ENCODE results near the gene CCPG1.
"Not testable (repeated sequence)": the region's sequence is repeated elsewhere in the genome, so short reads cannot be mapped to it uniquely, and the experiment has no call there.

The CCPG1 gene

GRCh38 chr15:55407498-55408011 is 604 bp downstream of the CCPG1 start:
- DNase-seq (ENCODE audit: insufficient read length): no peak
- TF ChIP-seq TAF1 (IDR thresholded peaks at IDR 0.05; ENCODE audit: borderline replicate concordance, low read depth, low read length) (no peak), POLR2A (IDR thresholded peaks at IDR 0.05; ENCODE audit: low read depth, low read length) (no peak)
- no peak for FAIRE-seq

DNA sequence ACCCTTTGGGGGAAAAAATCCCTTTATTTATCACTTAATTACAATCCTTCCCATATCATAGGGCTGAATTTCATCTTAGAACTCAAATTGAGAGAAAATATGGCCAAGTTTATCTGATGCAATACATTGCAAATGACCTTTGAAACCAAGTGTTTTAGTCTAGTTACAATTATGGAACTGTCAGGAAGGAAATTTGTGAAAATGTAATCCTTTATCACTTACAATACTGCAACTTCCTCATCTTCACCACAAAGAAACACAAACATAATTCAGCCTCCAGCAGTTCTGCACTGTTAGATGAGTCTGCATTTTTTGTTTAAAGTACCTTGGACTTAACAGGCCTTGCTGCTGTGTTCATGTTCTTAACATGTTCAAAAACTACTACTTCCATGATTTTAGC is 4.6 kb downstream of the CCPG1 start:
- TF ChIP-seq POLR2AphosphoS5 (IDR thresholded peaks at IDR 0.05; ENCODE audit: low read depth, low read length) (no peak), POLR2A (IDR thresholded peaks at IDR 0.05; ENCODE audit: low read depth, low read length) (no peak), TAF1 (IDR thresholded peaks at IDR 0.05; ENCODE audit: borderline replicate concordance, low read depth, low read length) (no peak)
- no peak for FAIRE-seq
- DNase-seq (ENCODE audit: insufficient read length): no peak

DNA sequence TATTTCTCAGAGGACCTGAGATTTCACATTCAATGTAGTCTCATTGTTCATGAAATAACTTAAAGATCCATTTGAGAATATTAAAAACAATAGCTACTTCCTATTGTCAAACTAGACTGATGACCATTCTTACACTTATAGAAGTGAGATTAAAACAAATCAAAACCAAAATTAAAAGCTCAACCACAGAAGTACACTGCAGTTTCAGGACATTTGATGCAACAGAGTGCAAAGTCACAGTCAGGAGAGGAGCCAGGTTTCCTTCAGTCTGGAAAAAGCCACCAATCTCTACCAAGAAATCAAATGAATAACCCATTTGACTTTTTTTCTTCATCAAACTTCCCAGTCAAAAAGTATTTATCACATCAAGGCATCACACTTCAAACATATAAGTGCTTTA is 5.5 kb downstream of the CCPG1 start:
- TF ChIP-seq POLR2AphosphoS5 (IDR thresholded peaks at IDR 0.05; ENCODE audit: low read depth, low read length): no peak
- TF ChIP-seq TAF1 (IDR thresholded peaks at IDR 0.05; ENCODE audit: borderline replicate concordance, low read depth, low read length): no peak
- TF ChIP-seq POLR2A (IDR thresholded peaks at IDR 0.05; ENCODE audit: low read depth, low read length): no peak
- no peak for DNase-seq (ENCODE audit: insufficient read length)
- no peak for FAIRE-seq

GRCh38 chr15:55401786-55402246 is 6.3 kb downstream of the CCPG1 start:
- no peak for DNase-seq (ENCODE audit: insufficient read length)
- no peak for FAIRE-seq
- TF ChIP-seq POLR2AphosphoS5 (IDR thresholded peaks at IDR 0.05; ENCODE audit: low read depth, low read length) (no peak), TAF1 (IDR thresholded peaks at IDR 0.05; ENCODE audit: borderline replicate concordance, low read depth, low read length) (no peak), POLR2A (IDR thresholded peaks at IDR 0.05; ENCODE audit: low read depth, low read length) (no peak)

DNA sequence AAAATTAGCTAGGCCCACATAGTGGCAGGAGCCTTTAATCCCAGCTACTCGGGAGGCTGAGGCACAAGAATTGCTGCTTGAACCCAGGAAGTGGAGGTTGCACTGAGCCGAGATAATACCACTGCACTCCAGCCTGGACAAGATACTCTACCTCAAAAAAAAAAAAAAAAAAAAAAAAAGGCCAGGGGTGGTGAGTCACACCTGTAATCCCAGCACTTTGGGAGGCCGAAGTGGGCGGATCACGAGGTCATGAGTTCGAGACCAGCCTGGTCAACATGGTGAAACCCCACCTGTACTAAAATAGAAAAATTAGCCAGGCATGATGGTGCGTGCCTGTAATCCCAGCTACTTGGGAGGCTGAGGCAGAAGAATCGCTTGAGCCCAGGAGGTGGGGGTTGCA is 8.1 kb downstream of the CCPG1 start:
- DNase-seq (ENCODE audit: insufficient read length); FAIRE-seq: not testable (repeated sequence)

DNA sequence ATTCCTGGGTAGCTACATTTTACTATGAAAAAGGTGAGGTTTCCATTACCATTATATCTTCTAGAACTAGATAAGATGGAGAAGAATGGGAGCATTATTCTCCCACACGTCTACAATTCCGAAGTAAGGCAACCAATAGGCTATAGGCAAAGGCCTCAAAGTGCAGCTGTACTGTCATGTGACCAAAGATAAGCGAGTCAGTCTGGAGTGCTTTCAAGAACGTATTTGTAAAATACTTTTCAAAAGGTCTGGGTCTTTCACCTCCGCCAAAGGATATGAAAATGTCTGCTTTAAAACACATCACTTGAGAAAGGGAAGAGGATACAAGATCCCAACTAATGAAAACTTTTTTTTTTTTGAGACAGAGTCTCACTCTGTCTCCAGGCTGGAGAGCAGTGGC is 9.9 kb downstream of the CCPG1 start:
- TF ChIP-seq POLR2AphosphoS5 (IDR thresholded peaks at IDR 0.05; ENCODE audit: low read depth, low read length): no peak
- TF ChIP-seq TAF1 (IDR thresholded peaks at IDR 0.05; ENCODE audit: borderline replicate concordance, low read depth, low read length): no peak
- no peak for TF ChIP-seq POLR2A (IDR thresholded peaks at IDR 0.05; ENCODE audit: low read depth, low read length)
- FAIRE-seq: no peak
- no peak for DNase-seq (ENCODE audit: insufficient read length)

GRCh38 chr15:55394694-55395093 is 13.5 kb downstream of the CCPG1 start:
- TF ChIP-seq POLR2AphosphoS5 (IDR thresholded peaks at IDR 0.05; ENCODE audit: low read depth, low read length) (no peak), TAF1 (IDR thresholded peaks at IDR 0.05; ENCODE audit: borderline replicate concordance, low read depth, low read length) (no peak), POLR2A (IDR thresholded peaks at IDR 0.05; ENCODE audit: low read depth, low read length) (no peak)
- no peak for FAIRE-seq
- no peak for DNase-seq (ENCODE audit: insufficient read length)

GRCh38 chr15:55389264-55389607 is 18.9 kb downstream of the CCPG1 start:
- FAIRE-seq: no peak
- TF ChIP-seq TAF1 (IDR thresholded peaks at IDR 0.05; ENCODE audit: borderline replicate concordance, low read depth, low read length) (no peak), POLR2A (IDR thresholded peaks at IDR 0.05; ENCODE audit: low read depth, low read length) (no peak), POLR2AphosphoS5 (IDR thresholded peaks at IDR 0.05; ENCODE audit: low read depth, low read length) (no peak)
- DNase-seq (ENCODE audit: insufficient read length): no peak

DNA sequence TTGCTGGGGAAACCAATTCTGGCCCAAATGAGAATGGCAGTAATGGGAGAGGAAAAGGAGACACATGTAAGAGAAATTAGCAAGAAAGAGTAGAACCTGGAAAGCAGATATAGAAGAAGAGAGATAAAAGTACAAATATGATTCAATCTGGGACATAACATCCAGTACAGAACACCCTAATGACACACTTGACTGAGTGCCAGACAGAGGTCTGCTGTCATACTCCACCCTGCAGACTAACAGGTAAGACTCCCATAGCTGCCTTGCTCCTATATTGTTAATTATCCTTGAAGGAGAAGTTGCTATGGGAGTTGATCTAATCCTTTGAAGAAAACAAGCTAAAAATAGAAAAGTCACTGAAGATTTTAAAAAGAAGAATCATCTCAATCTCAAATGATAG is 21.1 kb downstream of the CCPG1 start:
- TF ChIP-seq POLR2AphosphoS5 (IDR thresholded peaks at IDR 0.05; ENCODE audit: low read depth, low read length): no peak
- TF ChIP-seq POLR2A (IDR thresholded peaks at IDR 0.05; ENCODE audit: low read depth, low read length): no peak
- no peak for DNase-seq (ENCODE audit: insufficient read length)
- no peak for FAIRE-seq

GRCh38 chr15:55383687-55384086 is 24.5 kb downstream of the CCPG1 start:
- FAIRE-seq (no peak), DNase-seq (ENCODE audit: insufficient read length) (no peak)
- no peak for TF ChIP-seq POLR2AphosphoS5 (IDR thresholded peaks at IDR 0.05; ENCODE audit: low read depth, low read length)
- no peak for TF ChIP-seq POLR2A (IDR thresholded peaks at IDR 0.05; ENCODE audit: low read depth, low read length)

DNA sequence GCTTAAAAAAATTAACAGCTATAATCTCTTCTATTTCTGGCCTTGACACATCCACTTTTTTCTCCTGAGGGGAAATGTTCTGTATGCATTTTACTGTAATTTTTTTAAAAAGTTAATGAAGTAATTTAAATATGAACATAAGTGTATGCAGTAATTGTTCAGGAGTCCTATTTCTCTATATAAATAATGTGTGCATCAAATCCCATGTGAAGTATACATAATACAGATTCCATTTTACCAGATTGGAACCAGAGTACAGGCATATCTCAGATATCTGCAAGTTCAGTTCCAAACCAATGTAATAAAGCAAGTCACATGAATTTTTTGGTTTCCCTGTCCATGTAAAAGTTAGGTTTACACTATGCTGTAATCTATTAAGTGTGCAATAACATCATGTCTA is 26.6 kb downstream of the CCPG1 start:
- no peak for TF ChIP-seq POLR2A (IDR thresholded peaks at IDR 0.05; ENCODE audit: low read depth, low read length)
- no peak for TF ChIP-seq POLR2AphosphoS5 (IDR thresholded peaks at IDR 0.05; ENCODE audit: low read depth, low read length)
- TF ChIP-seq TAF1 (IDR thresholded peaks at IDR 0.05; ENCODE audit: borderline replicate concordance, low read depth, low read length): no peak
- DNase-seq (ENCODE audit: insufficient read length) (no peak), FAIRE-seq (no peak)

- TF ChIP-seq POLR2A (IDR thresholded peaks at IDR 0.05; ENCODE audit: low read depth, low read length) (no peak), TAF1 (IDR thresholded peaks at IDR 0.05; ENCODE audit: borderline replicate concordance, low read depth, low read length) (no peak), POLR2AphosphoS5 (IDR thresholded peaks at IDR 0.05; ENCODE audit: low read depth, low read length) (no peak)
- DNase-seq (ENCODE audit: insufficient read length): no peak
- no peak for FAIRE-seq
Measured at GRCh38 chr15:55379095-55379494, 29.1 kb downstream of the CCPG1 start.

DNA sequence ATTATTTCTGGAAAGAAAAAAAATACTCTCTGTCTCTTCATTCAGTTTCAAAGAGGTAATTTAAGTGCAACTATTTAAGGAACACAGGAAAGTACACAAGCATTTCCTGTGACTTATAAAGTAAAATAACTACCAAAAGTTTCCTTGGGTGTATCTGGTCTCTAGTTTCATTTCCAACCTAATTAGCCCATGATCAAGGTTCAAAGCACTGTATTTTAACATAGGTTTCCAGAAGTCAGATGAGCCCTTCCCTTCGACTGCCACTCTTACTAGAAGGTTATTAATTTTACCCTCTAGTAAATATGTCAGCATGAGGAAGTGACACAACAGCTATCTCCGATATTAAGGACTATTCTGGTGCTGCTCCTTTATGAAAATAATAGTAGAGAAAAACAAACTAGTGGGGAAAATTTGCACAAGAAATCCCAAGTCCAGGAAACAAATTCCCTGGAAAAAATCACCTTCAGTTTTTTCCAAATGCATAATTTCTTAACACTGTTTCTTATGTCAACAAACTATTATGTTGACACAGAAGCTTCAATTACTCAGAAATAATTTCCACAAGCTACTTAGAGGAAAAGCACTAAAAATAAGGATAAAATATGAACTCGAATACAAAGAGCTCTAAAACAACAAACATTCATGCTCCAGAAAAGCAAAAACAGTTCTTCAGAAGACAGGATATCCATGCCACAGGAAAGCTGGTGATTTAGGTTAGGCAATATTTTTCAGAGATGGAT is 35.3 kb downstream of the CCPG1 start:
- DNase-seq (ENCODE audit: insufficient read length) (no peak), FAIRE-seq (peak; percentile 42)
- TF ChIP-seq TAF1 (IDR thresholded peaks at IDR 0.05; ENCODE audit: borderline replicate concordance, low read depth, low read length): no peak
- TF ChIP-seq POLR2AphosphoS5 (IDR thresholded peaks at IDR 0.05; ENCODE audit: low read depth, low read length): no peak
- no peak for TF ChIP-seq POLR2A (IDR thresholded peaks at IDR 0.05; ENCODE audit: low read depth, low read length)

Measured in GM12892 (cell line).